HEK293T (cell line): ENCODE results near the gene PROS1.
"Not testable (repeated sequence)": the region's sequence is repeated elsewhere in the genome, so short reads cannot be mapped to it uniquely, and the experiment has no call there.

Source experiments
- CTCF ChIA-PET: fragments of 350-600 bp; formaldehyde crosslinking; extraction: SDS; loops from one replicate; lab custom pipeline; 2021; ENCODE audit warnings: antibody characterized with exemption, inconsistent platforms; lab: Yijun Ruan, JAX
- POLR2A ChIA-PET: fragments of 350-600 bp; formaldehyde crosslinking; extraction: SDS; loops from one replicate; lab custom pipeline; 2020; ENCODE audit warnings: antibody characterized with exemption, inconsistent platforms; lab: Yijun Ruan, JAX
- DNase-seq: peaks from one replicate; pipeline ENCODE4 v3.0.0; 2012; ENCODE audit warnings: mixed read lengths; ENCODE audit errors: extremely low spot score
- ARNT ChIP-seq: fragments of 450-650 bp; IDR thresholded peaks from 2 replicates; pipeline ENCODE4 v1.6.1; 2017; ENCODE audit warnings: mild to moderate bottlenecking
- BHLHE40 ChIP-seq: fragments of 450-650 bp; IDR thresholded peaks from 2 replicates; pipeline ENCODE4 v1.6.1; 2016; ENCODE audit warnings: mild to moderate bottlenecking, moderate library complexity, borderline replicate concordance
- CTBP1 ChIP-seq: fragments of 450-650 bp; IDR thresholded peaks from 2 replicates; pipeline ENCODE4 v1.6.1; 2016; ENCODE audit warnings: borderline replicate concordance
- ELF4 ChIP-seq: fragments of 450-650 bp; IDR thresholded peaks from 2 replicates; pipeline ENCODE4 v1.6.1; 2017; ENCODE audit warnings: antibody characterized with exemption
- FOXA1 ChIP-seq: fragments of 450-650 bp; IDR thresholded peaks from 2 replicates; pipeline ENCODE4 v1.6.1; 2016; ENCODE audit warnings: mild to moderate bottlenecking
- FOXK2 ChIP-seq: fragments of 450-650 bp; IDR thresholded peaks from 2 replicates; pipeline ENCODE4 v1.6.1; 2016; ENCODE audit warnings: mild to moderate bottlenecking
- FOXM1 ChIP-seq: fragments of 450-650 bp; IDR thresholded peaks from 2 replicates; pipeline ENCODE4 v1.6.1; 2017; ENCODE audit warnings: mild to moderate bottlenecking, borderline replicate concordance
- L3MBTL2 ChIP-seq: fragments of 450-650 bp; conservative IDR thresholded peaks from 2 replicates; pipeline ENCODE4 v1.6.1; 2016; ENCODE audit warnings: mild to moderate bottlenecking
- NFRKB ChIP-seq: fragments of 450-650 bp; IDR thresholded peaks from 2 replicates; pipeline ENCODE4 v1.6.1; 2016; ENCODE audit warnings: mild to moderate bottlenecking, moderate library complexity
- PKNOX1 ChIP-seq: fragments of 450-650 bp; IDR thresholded peaks from 2 replicates; pipeline ENCODE4 v1.6.1; 2016
- SP1 ChIP-seq: fragments of 450-650 bp; IDR thresholded peaks from 2 replicates; pipeline ENCODE4 v1.6.1; 2017
- SUZ12 ChIP-seq: fragments of 450-650 bp; IDR thresholded peaks from 2 replicates; pipeline ENCODE4 v1.6.1; 2016; ENCODE audit warnings: mild to moderate bottlenecking
- TARDBP ChIP-seq: fragments of 450-650 bp; IDR thresholded peaks from 2 replicates; pipeline ENCODE4 v1.6.1; 2016
- ZNF384 ChIP-seq: fragments of 450-650 bp; IDR thresholded peaks from 2 replicates; pipeline ENCODE4 v1.6.1; 2016

PROS1 gene

GRCh38 chr3:93983408-93983807 is 9.7 kb upstream of the PROS1 start:
- POLR2A ChIA-PET: no interaction called here
- CTCF ChIA-PET: no interaction called here
- no peak for TF ChIP-seq PKNOX1
- DNase-seq: no peak

GRCh38 chr3:93981649-93982048 is 8.0 kb upstream of the PROS1 start:
- CTCF ChIA-PET: no interaction called here
- POLR2A ChIA-PET: interaction anchor here (1.8 kb wide), 1 partner anchor 81 kb away, joined by 10 read pairs; the partner anchor contains the start of genes DHFR2 and NSUN3
- no peak for TF ChIP-seq SP1
- no peak for TF ChIP-seq FOXK2
- no peak for TF ChIP-seq TARDBP
- no peak for TF ChIP-seq SUZ12
- TF ChIP-seq ELF4: no peak
- TF ChIP-seq ZNF384: peak; percentile 94
- no peak for TF ChIP-seq FOXA1
- no peak for TF ChIP-seq ARNT
- peak; percentile 81 for TF ChIP-seq PKNOX1
- no peak for DNase-seq

GRCh38 chr3:93979850-93980676 is 6.4 kb upstream of the PROS1 start, which contains the start of gene ARL13B:
ARL13B (plus strand) TSS chr3:93980155; CDS start chr3:93980424, 269 bp downstream.
- peak; percentile 61 for TF ChIP-seq L3MBTL2
- no peak for TF ChIP-seq PKNOX1
- POLR2A ChIA-PET: interaction anchor here (0.6 to 1.8 kb wide), 7 partner anchors 8 to 83 kb away, joined by 3 to 10 read pairs (median 3); partner anchors contain the start of genes DHFR2 and NSUN3
- peak; percentile 89 for DNase-seq
- CTCF ChIA-PET: no interaction called here

- ChIA-PET CTCF (no interaction called here), POLR2A (interaction anchor here (2.1 kb wide), 1 partner anchor 93 kb away, joined by 10 read pairs; the partner anchor contains the start of genes DHFR2 and NSUN3)
- no peak for TF ChIP-seq FOXM1
- no peak for TF ChIP-seq SUZ12
- TF ChIP-seq BHLHE40: no peak
- no peak for TF ChIP-seq NFRKB
- TF ChIP-seq ELF4: no peak
- TF ChIP-seq FOXA1: no peak
- DNase-seq: no peak
These were observed 3.7 kb downstream of the PROS1 start for GRCh38 chr3:93969997-93970396.

DNA sequence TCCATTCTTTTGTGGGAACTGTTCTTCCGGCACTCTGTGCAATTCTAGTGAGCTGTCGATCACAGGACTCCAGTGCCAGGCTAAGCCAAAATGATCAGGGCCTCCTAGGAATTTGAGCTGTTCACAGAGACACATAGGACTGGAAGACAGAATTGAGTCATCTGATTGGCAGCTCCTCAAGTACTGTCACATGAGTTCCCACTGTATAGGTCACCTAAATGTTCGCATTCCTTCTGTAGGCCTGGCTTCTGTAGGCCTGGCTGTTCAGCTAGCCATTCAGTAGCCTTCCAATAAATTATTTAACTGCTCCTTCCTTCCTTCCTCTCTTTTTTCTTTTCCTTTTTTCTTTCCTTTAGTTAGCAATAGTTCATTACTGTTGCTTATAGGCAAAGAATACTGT is 4.3 kb downstream of the PROS1 start:
- TF ChIP-seq PKNOX1: peak; percentile 66
- TF ChIP-seq ELF4: no peak
- ChIA-PET POLR2A (interaction anchor here (2.1 kb wide), 1 partner anchor 93 kb away, joined by 10 read pairs; the partner anchor contains the start of genes DHFR2 and NSUN3), CTCF (no interaction called here)
- DNase-seq: no peak

- CTCF ChIA-PET, POLR2A ChIA-PET, DNase-seq: not testable (repeated sequence)
These were observed 8.6 kb downstream of the PROS1 start for GRCh38 chr3:93965106-93965505.

GRCh38 chr3:93962798-93963197 is 10.9 kb downstream of the PROS1 start:
- DNase-seq: no peak
- ChIA-PET CTCF (no interaction called here), POLR2A (interaction anchor here (1.0 kb wide), 1 partner anchor 10 kb away, joined by 4 read pairs; no protein-coding TSS in a partner anchor)
- TF ChIP-seq NFRKB: no peak
- no peak for TF ChIP-seq SP1
- TF ChIP-seq SUZ12: no peak
- no peak for TF ChIP-seq BHLHE40

GRCh38 chr3:93961489-93961888 is 12.2 kb downstream of the PROS1 start:
- no peak for DNase-seq
- TF ChIP-seq FOXK2 (no peak), L3MBTL2 (no peak), ARNT (no peak), CTBP1 (no peak), SUZ12 (no peak)
- POLR2A ChIA-PET: interaction anchor here (0.9 kb wide), 1 partner anchor 12 kb away, joined by 3 read pairs; the partner anchor contains the start of gene PROS1
- CTCF ChIA-PET: no interaction called here
